Dermis microvascular lymphatic vessel endothelial cell (primary cell): ENCODE measurements around the gene NECAB3. TPM values are rescaled to one million over a fixed set of nuclear protein-coding genes. Genes with fewer than 3 reads are reported as not detected.

Source experiments
- DNase-seq, 2 donors: peaks; one replicate each; pipeline versions ENCODE4 v3.0.0 to v3.0.0-alpha.2; 2010; ENCODE audit warnings: low read depth in 2 of 2
- total RNA-seq: library from RNA; depleted of rRNA; stranded (reverse); fragments of >200 nt; gene quantifications from 2 replicates; pipeline ENCODE4 v1.2.1, GENCODE V29; 2014

The NECAB3 gene
- total RNA-seq, 1 donor from 2014 or later: 6.9 TPM

- DNase-seq: peak in 1 of 2 donors; percentile 19
Measured at GRCh38 chr20:33624399-33624798, 49.8 kb downstream of the NECAB3 start.

- no peak for DNase-seq
Measured at GRCh38 chr20:33622705-33623365, 51.4 kb downstream of the NECAB3 start.

- no peak for DNase-seq
Measured at GRCh38 chr20:33621717-33622400, 52.4 kb downstream of the NECAB3 start.

GRCh38 chr20:33612001-33612400, 62.2 kb downstream of the NECAB3 start:
- DNase-seq: no peak

GRCh38 chr20:33611106-33611505, 63.1 kb downstream of the NECAB3 start:
- DNase-seq: no peak

GRCh38 chr20:33609504-33609903, 64.7 kb downstream of the NECAB3 start:
- DNase-seq: no peak

Other genes starting within 250 kb of the NECAB3 start
- gene SNTA1, start 230.7 kb downstream of the NECAB3 start, total RNA-seq: 6.2 and 7.5 TPM in 2 replicates
- 2.6 and 5.1 TPM in 2 replicates for gene CBFA2T2, start 184.3 kb downstream of the NECAB3 start, total RNA-seq
- gene C20orf144, start 12.1 kb downstream of the NECAB3 start, total RNA-seq: under 0.01 TPM in 1 of 2 replicates, not detected in the other
- gene ACTL10, start 7.5 kb downstream of the NECAB3 start, total RNA-seq: 1.0 and 1.4 TPM in 2 replicates
- gene E2F1, start 12.0 kb upstream of the NECAB3 start, total RNA-seq: 6.3 and 7.6 TPM in 2 replicates
- 4.2 and 6.3 TPM in 2 replicates for gene PXMP4, start 45.9 kb upstream of the NECAB3 start, total RNA-seq
- gene ZNF341, start 57.6 kb upstream of the NECAB3 start, total RNA-seq: 0.77 and 1.4 TPM in 2 replicates
- gene CHMP4B, start 136.9 kb upstream of the NECAB3 start, total RNA-seq: 27.6 and 50.3 TPM in 2 replicates